HEK293T (cell line): ENCODE measurements around the gene AP3M1.

Experiments used
- CTCF ChIA-PET: fragments of 350-600 bp; formaldehyde crosslinking; extraction: SDS; loops from one replicate; lab custom pipeline; 2021; ENCODE audit warnings: antibody characterized with exemption, inconsistent platforms; lab: Yijun Ruan, JAX
- POLR2A ChIA-PET: fragments of 350-600 bp; formaldehyde crosslinking; extraction: SDS; loops from one replicate; lab custom pipeline; 2020; ENCODE audit warnings: antibody characterized with exemption, inconsistent platforms; lab: Yijun Ruan, JAX
- DNase-seq: peaks from one replicate; pipeline ENCODE4 v3.0.0; 2012; ENCODE audit warnings: mixed read lengths; ENCODE audit errors: extremely low spot score
- ARNT ChIP-seq: fragments of 450-650 bp; IDR thresholded peaks from 2 replicates; pipeline ENCODE4 v1.6.1; 2017; ENCODE audit warnings: mild to moderate bottlenecking
- BHLHE40 ChIP-seq: fragments of 450-650 bp; IDR thresholded peaks from 2 replicates; pipeline ENCODE4 v1.6.1; 2016; ENCODE audit warnings: mild to moderate bottlenecking, moderate library complexity, borderline replicate concordance
- CTBP1 ChIP-seq: fragments of 450-650 bp; IDR thresholded peaks from 2 replicates; pipeline ENCODE4 v1.6.1; 2016; ENCODE audit warnings: borderline replicate concordance
- ELF4 ChIP-seq: fragments of 450-650 bp; IDR thresholded peaks from 2 replicates; pipeline ENCODE4 v1.6.1; 2017; ENCODE audit warnings: antibody characterized with exemption
- FOXA1 ChIP-seq: fragments of 450-650 bp; IDR thresholded peaks from 2 replicates; pipeline ENCODE4 v1.6.1; 2016; ENCODE audit warnings: mild to moderate bottlenecking
- FOXK2 ChIP-seq: fragments of 450-650 bp; IDR thresholded peaks from 2 replicates; pipeline ENCODE4 v1.6.1; 2016; ENCODE audit warnings: mild to moderate bottlenecking
- FOXM1 ChIP-seq: fragments of 450-650 bp; IDR thresholded peaks from 2 replicates; pipeline ENCODE4 v1.6.1; 2017; ENCODE audit warnings: mild to moderate bottlenecking, borderline replicate concordance
- HDGF ChIP-seq: fragments of 450-650 bp; IDR thresholded peaks from 2 replicates; pipeline ENCODE4 v1.6.1; 2017; ENCODE audit warnings: antibody characterized with exemption, borderline replicate concordance
- L3MBTL2 ChIP-seq: fragments of 450-650 bp; conservative IDR thresholded peaks from 2 replicates; pipeline ENCODE4 v1.6.1; 2016; ENCODE audit warnings: mild to moderate bottlenecking
- LEF1 ChIP-seq: fragments of 450-650 bp; IDR thresholded peaks from 2 replicates; pipeline ENCODE4 v1.6.1; 2017; ENCODE audit warnings: mild to moderate bottlenecking, borderline replicate concordance
- NFRKB ChIP-seq: fragments of 450-650 bp; IDR thresholded peaks from 2 replicates; pipeline ENCODE4 v1.6.1; 2016; ENCODE audit warnings: mild to moderate bottlenecking, moderate library complexity
- SP1 ChIP-seq: fragments of 450-650 bp; IDR thresholded peaks from 2 replicates; pipeline ENCODE4 v1.6.1; 2017
- SUZ12 ChIP-seq: fragments of 450-650 bp; IDR thresholded peaks from 2 replicates; pipeline ENCODE4 v1.6.1; 2016; ENCODE audit warnings: mild to moderate bottlenecking
- TARDBP ChIP-seq: fragments of 450-650 bp; IDR thresholded peaks from 2 replicates; pipeline ENCODE4 v1.6.1; 2016
- ZNF384 ChIP-seq: fragments of 450-650 bp; IDR thresholded peaks from 2 replicates; pipeline ENCODE4 v1.6.1; 2016
- TF ChIP-seq, protein P1 (sequence below): fragments of 450-650 bp; IDR thresholded peaks from 2 replicates; pipeline ENCODE4 v1.6.1; 2016

Gene AP3M1

GRCh38 chr10:74094231-74094630, 56.4 kb downstream of the AP3M1 start:
- POLR2A ChIA-PET, result no interaction called here
- TF ChIP-seq HDGF, result no peak
- TF ChIP-seq, protein P1, sequence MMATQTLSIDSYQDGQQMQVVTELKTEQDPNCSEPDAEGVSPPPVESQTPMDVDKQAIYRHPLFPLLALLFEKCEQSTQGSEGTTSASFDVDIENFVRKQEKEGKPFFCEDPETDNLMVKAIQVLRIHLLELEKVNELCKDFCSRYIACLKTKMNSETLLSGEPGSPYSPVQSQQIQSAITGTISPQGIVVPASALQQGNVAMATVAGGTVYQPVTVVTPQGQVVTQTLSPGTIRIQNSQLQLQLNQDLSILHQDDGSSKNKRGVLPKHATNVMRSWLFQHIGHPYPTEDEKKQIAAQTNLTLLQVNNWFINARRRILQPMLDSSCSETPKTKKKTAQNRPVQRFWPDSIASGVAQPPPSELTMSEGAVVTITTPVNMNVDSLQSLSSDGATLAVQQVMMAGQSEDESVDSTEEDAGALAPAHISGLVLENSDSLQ, result no peak
- TF ChIP-seq ELF4, result no peak
- no peak for TF ChIP-seq CTBP1
- no peak for TF ChIP-seq ZNF384
- TF ChIP-seq SUZ12, result no peak
- no peak for TF ChIP-seq FOXA1
- TF ChIP-seq NFRKB, result no peak
- no peak for TF ChIP-seq FOXK2
- TF ChIP-seq FOXM1, result no peak
- no peak for TF ChIP-seq BHLHE40
- TF ChIP-seq SP1, result no peak
- no peak for TF ChIP-seq TARDBP
- no peak for TF ChIP-seq LEF1
- DNase-seq, result no peak
- CTCF ChIA-PET, result no interaction called here

- CTCF ChIA-PET, result interaction anchor here (0.6 to 1.3 kb wide), 3 partner anchors 9 to 154 kb away, joined by 3 to 6 read pairs (median 3); no protein-coding TSS in a partner anchor
- no peak for DNase-seq
- POLR2A ChIA-PET, result no interaction called here
- TF ChIP-seq FOXA1 (no peak), FOXM1 (no peak), ZNF384 (no peak), L3MBTL2 (no peak)
These were observed 57.0 kb downstream of the AP3M1 start for GRCh38 chr10:74093530-74094164.

GRCh38 chr10:74092372-74092771, 58.3 kb downstream of the AP3M1 start:
- POLR2A ChIA-PET, result no interaction called here
- DNase-seq, result no peak
- CTCF ChIA-PET, result interaction anchor here (1.3 kb wide), 1 partner anchor 11 kb away, joined by 3 read pairs; no protein-coding TSS in a partner anchor
- TF ChIP-seq HDGF, result no peak

- TF ChIP-seq SP1 (no peak), FOXK2 (no peak), FOXM1 (no peak), HDGF (no peak), BHLHE40 (no peak)
- ChIA-PET CTCF (interaction anchor here (0.6 kb wide), 1 partner anchor 350 kb away, joined by 4 read pairs; no protein-coding TSS in a partner anchor), POLR2A (no interaction called here)
- DNase-seq, result no peak
These were observed 61.9 kb downstream of the AP3M1 start for GRCh38 chr10:74088722-74089121.

DNA sequence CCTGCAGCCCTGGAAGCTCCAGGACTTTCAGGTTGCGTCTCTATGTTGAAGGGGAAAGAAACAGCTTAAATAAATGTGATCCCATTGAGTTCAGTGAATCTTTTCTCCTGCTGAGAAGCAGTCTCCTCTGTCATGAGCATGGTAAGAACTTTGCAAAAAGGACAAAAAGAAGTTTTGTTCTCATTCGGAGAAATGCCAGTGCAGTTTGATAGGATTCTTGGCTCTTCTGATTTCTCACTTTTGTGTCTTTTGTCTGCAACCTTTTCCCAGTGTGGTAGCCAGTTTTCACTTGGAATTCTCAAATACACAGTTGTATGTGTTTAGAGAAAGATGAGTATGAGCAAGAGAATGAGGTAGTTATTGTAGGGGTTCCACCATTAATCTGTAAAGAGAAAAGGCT, 64.3 kb downstream of the AP3M1 start:
- ChIA-PET CTCF (no interaction called here), POLR2A (no interaction called here)
- no peak for TF ChIP-seq FOXA1
- no peak for TF ChIP-seq ARNT
- TF ChIP-seq NFRKB, result no peak
- no peak for TF ChIP-seq BHLHE40
- TF ChIP-seq, protein P1, result no peak
- no peak for DNase-seq

GRCh38 chr10:74084955-74085354, 65.7 kb downstream of the AP3M1 start:
- DNase-seq, result no peak
- CTCF ChIA-PET, result no interaction called here
- TF ChIP-seq, protein P1, result no peak
- no peak for TF ChIP-seq L3MBTL2
- TF ChIP-seq ZNF384, result no peak
- TF ChIP-seq NFRKB, result no peak
- POLR2A ChIA-PET, result no interaction called here

DNA sequence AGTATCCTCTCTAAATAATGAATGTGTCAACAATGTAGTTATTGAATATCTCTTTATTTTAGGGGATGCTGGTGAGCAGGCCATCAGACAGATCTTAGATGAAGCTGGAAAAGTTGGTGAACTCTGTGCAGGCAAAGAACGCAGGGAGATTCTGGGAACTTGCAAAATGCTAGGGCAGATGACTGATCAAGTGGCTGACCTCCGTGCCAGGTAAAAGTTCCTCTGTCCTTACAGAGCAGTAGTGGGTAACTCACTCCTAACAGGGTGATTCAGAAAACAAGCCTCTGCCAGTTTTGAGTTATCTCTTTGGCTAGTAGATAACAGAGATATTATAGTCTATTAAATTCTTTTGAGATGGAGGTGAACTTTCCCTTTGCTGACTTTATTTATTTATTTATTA, 67.3 kb downstream of the AP3M1 start:
- POLR2A ChIA-PET, result no interaction called here
- DNase-seq, result no peak
- TF ChIP-seq NFRKB, result no peak
- TF ChIP-seq BHLHE40, result no peak
- no peak for TF ChIP-seq L3MBTL2
- TF ChIP-seq HDGF, result no peak
- no peak for TF ChIP-seq LEF1
- TF ChIP-seq, protein P1, result no peak
- no peak for TF ChIP-seq FOXA1
- TF ChIP-seq TARDBP, result no peak
- TF ChIP-seq ZNF384, result no peak
- CTCF ChIA-PET, result no interaction called here
